ENCODE results near the gene SCLY.

Gene SCLY

DNA sequence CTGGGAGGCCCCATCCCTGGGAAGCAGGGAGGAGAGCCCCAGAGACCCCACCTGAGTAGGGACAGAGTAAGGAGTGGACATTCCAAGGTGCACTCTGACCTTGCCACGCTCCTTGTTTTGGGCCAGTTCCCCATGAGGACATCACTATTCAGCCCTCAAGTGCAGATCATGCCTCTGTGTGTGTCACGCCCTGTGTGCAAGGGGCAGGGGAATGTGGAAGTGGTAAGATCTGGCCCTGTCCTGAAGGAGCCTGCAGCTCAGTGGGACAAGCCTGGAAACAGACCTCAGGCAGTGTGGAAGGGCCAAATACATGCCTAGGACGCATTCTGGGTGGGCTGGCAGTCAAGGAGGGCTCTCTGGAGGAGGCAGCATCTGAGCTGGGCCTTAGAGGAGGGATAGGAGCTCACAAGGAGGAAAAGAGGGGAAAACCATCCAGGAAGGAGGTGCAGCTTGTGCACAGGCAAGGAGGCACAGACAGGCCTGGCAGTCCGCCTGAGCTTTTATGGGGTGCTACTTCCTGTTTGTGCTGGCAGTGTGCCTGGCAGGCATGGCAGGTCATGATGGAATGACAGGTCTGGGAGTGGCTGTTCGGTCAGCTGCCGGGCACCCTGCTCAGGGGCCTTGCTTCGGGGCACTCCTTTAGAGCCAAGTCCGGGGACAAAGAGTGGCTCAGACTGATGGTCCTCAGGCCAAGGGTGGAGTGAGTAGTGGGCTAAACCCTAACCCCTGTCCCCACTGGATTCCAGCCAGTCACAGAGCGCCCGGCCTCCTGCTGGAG, 80.9 kb downstream of the SCLY start:
- DNase-seq: no peak

GRCh38 chr2:238142382-238143205, 81.8 kb downstream of the SCLY start:
- DNase-seq: no peak

DNA sequence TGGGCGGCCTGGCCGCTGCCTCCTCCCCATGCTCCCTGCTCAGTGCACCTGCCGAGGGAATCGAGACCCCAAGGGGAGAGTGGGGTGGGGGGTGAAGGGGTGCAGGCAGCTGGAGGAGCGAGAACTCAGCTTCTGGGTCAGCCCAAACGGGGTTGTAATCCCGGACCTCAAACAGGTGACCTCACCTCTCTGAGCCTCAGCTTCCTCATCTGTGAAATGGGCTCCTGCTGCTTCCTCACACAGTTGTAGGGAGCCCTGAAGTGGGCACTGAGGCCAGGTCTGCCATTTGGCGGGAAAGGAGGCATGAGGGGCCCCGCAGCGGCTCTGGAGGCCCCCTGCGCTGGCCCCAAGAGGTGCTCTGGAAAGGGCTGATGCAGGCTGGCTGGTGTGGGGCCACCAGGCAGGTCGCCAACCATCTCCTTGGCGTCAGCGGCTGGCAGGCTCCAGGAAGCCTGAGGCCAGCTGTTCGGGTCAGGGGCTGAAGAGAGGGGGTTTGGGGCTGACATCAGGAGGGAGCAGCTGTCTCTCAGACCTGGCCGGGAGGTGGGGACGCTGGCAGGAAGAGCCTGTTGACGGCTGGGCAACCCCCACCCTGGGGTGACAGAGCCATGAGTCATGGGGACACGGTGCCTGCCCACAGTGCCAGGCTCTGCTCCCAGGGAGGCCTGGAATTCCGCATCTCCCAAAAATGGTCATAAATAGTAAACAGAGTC, 82.6 kb downstream of the SCLY start:
- peak; percentile 89 for DNase-seq

DNA sequence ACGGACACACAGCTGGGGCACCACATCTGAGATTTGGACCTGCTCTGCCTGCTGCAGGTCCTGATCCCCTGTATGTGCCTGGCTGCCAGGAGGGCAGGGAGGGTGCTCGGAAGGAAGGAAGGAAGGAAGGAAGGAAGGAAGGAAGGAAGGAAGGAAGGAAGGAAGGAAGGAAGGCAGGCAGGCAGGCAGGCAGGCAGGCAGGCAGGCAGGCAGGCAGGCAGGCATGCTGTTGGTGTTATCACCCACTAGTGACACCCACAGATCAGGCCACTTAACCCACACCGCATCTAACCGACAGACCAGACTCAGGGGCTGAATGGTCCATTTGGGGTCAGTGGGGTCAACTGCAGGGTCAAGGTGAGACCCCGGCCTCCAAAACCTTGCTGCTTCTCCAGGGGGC, 83.5 kb downstream of the SCLY start:
- no peak for DNase-seq

DNA sequence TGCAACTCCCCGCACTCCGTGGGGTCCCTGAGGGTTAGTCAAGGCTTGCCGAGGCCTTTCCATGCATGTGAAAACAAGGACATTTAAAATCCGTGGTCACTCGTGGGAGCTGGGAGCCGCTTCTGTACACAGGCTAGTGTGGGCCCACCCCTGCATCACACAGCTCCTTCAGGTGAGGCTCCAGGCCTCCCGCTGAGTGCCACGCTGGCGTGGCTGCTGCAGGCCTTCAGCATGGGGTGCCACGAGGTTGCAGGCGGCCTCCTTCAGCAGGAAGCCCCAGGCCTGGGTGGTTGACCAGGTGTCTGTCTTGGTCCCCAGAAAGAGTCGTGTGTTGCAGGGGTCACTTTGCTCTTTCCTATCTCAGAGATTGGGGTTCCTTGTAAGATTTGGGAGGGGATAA, 84.2 kb downstream of the SCLY start:
- DNase-seq: no peak

- no peak for DNase-seq
These were observed 85.0 kb downstream of the SCLY start for GRCh38 chr2:238145851-238146250.

DNA sequence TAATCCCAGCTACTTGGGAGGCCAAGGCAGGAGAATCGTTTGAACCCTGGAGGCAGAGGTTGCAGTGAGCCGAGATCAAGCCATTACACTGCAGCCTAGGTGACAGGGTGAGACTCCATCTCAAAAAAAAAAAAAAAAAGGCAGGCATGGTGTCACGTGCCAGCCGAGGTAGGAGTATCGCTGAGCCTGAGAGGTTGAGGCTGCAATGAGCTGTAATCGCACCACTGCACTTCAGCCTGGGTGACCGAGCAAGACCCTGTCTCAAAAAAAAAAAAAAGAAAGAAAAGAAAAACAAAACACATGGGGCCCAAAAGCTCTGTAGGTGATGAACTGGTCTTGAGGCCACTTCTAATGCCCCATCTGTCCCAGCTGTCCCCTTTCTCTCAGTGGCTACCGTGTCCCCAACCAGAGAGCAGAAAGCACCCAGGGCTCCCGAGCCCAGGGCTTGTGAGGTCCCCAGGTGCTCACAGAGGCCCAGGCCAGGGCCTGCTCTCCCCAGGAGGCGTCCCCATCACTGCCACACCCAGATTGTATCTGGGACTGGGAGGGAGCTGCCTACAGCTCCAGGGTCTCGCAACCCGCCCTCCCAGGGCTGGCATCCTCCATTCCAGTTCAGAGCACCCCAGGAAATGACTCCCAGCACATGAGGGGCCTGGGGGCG, 86.2 kb downstream of the SCLY start:
- DNase-seq: no peak

GRCh38 chr2:238148981-238149380, 88.2 kb downstream of the SCLY start:
- DNase-seq: no peak

All from 8988T (cell line).